Kasumi-1 (cell line): Measurements from ENCODE around the gene ATP1B3.
"Not testable (repeated sequence)": the region's sequence is repeated elsewhere in the genome, so short reads cannot be mapped to it uniquely, and the experiment has no call there.

Experiments used
- DNase-seq, 2 experiments: peaks; one replicate each; lab custom pipeline; 2025; lab: John Stamatoyannopoulos, UW

ATP1B3 gene

GRCh38 chr3:141905129-141905528, 28.7 kb downstream of the ATP1B3 start:
- peak; percentile 13 to 18 for DNase-seq

- no peak for DNase-seq
Measured at GRCh38 chr3:141909408-141909807, 33.0 kb downstream of the ATP1B3 start.

- not testable (repeated sequence) for DNase-seq
Measured at GRCh38 chr3:141909986-141910385, 33.5 kb downstream of the ATP1B3 start.

- DNase-seq: peak; percentile 75 to 79
Measured at GRCh38 chr3:141913150-141913811, 36.8 kb downstream of the ATP1B3 start.

- no peak for DNase-seq
Measured at GRCh38 chr3:141914311-141914710, 37.9 kb downstream of the ATP1B3 start.

- no peak for DNase-seq
Measured at GRCh38 chr3:141915016-141915415, 38.6 kb downstream of the ATP1B3 start.

- no peak for DNase-seq
Measured at GRCh38 chr3:141915766-141916165, 39.3 kb downstream of the ATP1B3 start.

GRCh38 chr3:141920701-141921100, 44.3 kb downstream of the ATP1B3 start:
- DNase-seq: no peak

GRCh38 chr3:141921316-141921715, 44.9 kb downstream of the ATP1B3 start:
- no peak for DNase-seq

- DNase-seq: not testable (repeated sequence)
Measured at GRCh38 chr3:141925677-141926076, 49.2 kb downstream of the ATP1B3 start.

GRCh38 chr3:141926929-141927328, 50.5 kb downstream of the ATP1B3 start:
- no peak for DNase-seq

- DNase-seq: no peak
Measured at GRCh38 chr3:141928631-141929270, 52.3 kb downstream of the ATP1B3 start.

- DNase-seq: no peak
Measured at GRCh38 chr3:141929341-141929995, 53.0 kb downstream of the ATP1B3 start.

GRCh38 chr3:141930801-141931200, 54.4 kb downstream of the ATP1B3 start:
- DNase-seq: no peak

GRCh38 chr3:141933421-141934300, 57.2 kb downstream of the ATP1B3 start:
- no peak for DNase-seq

- DNase-seq: no peak
Measured at GRCh38 chr3:141934354-141934753, 57.9 kb downstream of the ATP1B3 start.

- DNase-seq: no peak
Measured at GRCh38 chr3:141938011-141938500, 61.6 kb downstream of the ATP1B3 start.

GRCh38 chr3:141939759-141940158, 63.3 kb downstream of the ATP1B3 start:
- no peak for DNase-seq

- DNase-seq: no peak
Measured at GRCh38 chr3:141940194-141940776, 63.8 kb downstream of the ATP1B3 start.

GRCh38 chr3:141941093-141941492, 64.7 kb downstream of the ATP1B3 start:
- DNase-seq: no peak

- no peak for DNase-seq
Measured at GRCh38 chr3:141942006-141942405, 65.6 kb downstream of the ATP1B3 start.
